K562 (cell line): ENCODE results near the gene NALCN. TPM values are rescaled to one million over a fixed set of nuclear protein-coding genes. Genes with fewer than 3 reads are reported as not detected.

Experiments
- ATAC-seq: fragments of 200-7000 bp; cut with Tn5 transposase; 3 replicates; pipeline ENCODE4 v1.9.1; 2020; ENCODE audit warnings: moderate library complexity
- BruUV-seq: library from RNA; stranded (reverse); fragments of 400-500 nt; replicated peaks from 2 replicates; lab custom pipeline; 2021; lab: Mats Ljungman, UMichigan
- CTCF ChIA-PET: fragments of 300-600 bp; formaldehyde crosslinking; extraction: SDS; loops from one replicate; lab custom pipeline; 2021; ENCODE audit warnings: low intra/inter-chr PET ratio; lab: Yijun Ruan, JAX
- POLR2A ChIA-PET: fragments of 300-600, 350-650 bp; sonication (Branson Sonifier 250); formaldehyde crosslinking; extraction: SDS; loops from one replicate; lab custom pipeline; 2021; ENCODE audit warnings: antibody characterized with exemption, inconsistent platforms; lab: Yijun Ruan, JAX
- DNase-seq, 4 experiments: peaks; one replicate each; pipeline versions ENCODE4 v3.0.0 to v3.0.0-alpha.2; 2011 to 2018; ENCODE audit warnings: low spot score in 3 of 4, mixed read lengths in 3 of 4; ENCODE audit errors: extremely low read depth in 1 of 4
- FAIRE-seq: peaks from 2 replicates; lab custom pipeline; 2011; peaks lifted over from hg19 to GRCh38; lab: Jason Lieb, UNC
- H2AFZ ChIP-seq: 2 replicates; pipeline ENCODE4 v1.6.0; 2011; ENCODE audit warnings: low read depth, low read length, control low read depth, inconsistent platforms
- H3K27ac ChIP-seq: fragments of 200-600 bp; 3 replicates; pipeline ENCODE4 v1.8.0; 2011; ENCODE audit warnings: low read depth, mild to moderate bottlenecking, control low read depth, inconsistent platforms, low read length, moderate library complexity, mixed read lengths; ENCODE audit errors: extremely low read depth
- H3K27me3 ChIP-seq, 2 experiments: fragments of 300-600 bp in 1 of 2; 2 replicates in 1 of 2; 3 replicates in 1 of 2; pipeline versions ENCODE4 v1.6.0 to v1.8.0; 2011; ENCODE audit warnings: inconsistent platforms in 2 of 2, low read length in 2 of 2, mild to moderate bottlenecking in 1 of 2, mixed read lengths in 1 of 2, moderate library complexity in 1 of 2; ENCODE audit not compliant: control insufficient read depth in 2 of 2, insufficient read depth in 2 of 2
- H3K36me3 ChIP-seq: fragments of 300-600 bp; 3 replicates; pipeline ENCODE4 v1.8.0; 2011; ENCODE audit warnings: mild to moderate bottlenecking, low read length, inconsistent platforms; ENCODE audit not compliant: control insufficient read depth, insufficient read depth
- H3K4me1 ChIP-seq, 2 experiments: fragments of 200-600 bp in 1 of 2; replicated peaks in 1 of 2; 2 replicates in 1 of 2; 3 replicates in 1 of 2; pipeline versions ENCODE4 v1.5.1 to v1.8.0; 2011; ENCODE audit warnings: inconsistent platforms in 2 of 2, low read length in 2 of 2, mild to moderate bottlenecking in 1 of 2, mixed read lengths in 1 of 2, moderate library complexity in 1 of 2; ENCODE audit not compliant: control insufficient read depth in 2 of 2, insufficient read depth in 2 of 2
- H3K4me2 ChIP-seq: 2 replicates; pipeline ENCODE4 v1.6.1; 2011; ENCODE audit warnings: low read length, control low read depth, inconsistent platforms, mixed read lengths; ENCODE audit not compliant: insufficient read depth
- H3K4me3 ChIP-seq: fragments of 200-600 bp; sonication (generic), shearing (Covaris generic); 2 replicates; pipeline ENCODE4 v1.5.1; 2016; ENCODE audit warnings: control low read depth, inconsistent platforms
- H3K79me2 ChIP-seq: fragments of 200-600 bp; 3 replicates; pipeline ENCODE4 v1.8.0; 2011; ENCODE audit warnings: low read length, inconsistent platforms; ENCODE audit not compliant: control insufficient read depth, insufficient read depth
- H3K9ac ChIP-seq, 2 experiments: 2 replicates each; pipeline versions ENCODE4 v1.6.0 to v1.6.1; 2011; ENCODE audit warnings: low read depth in 2 of 2, low read length in 2 of 2, control low read depth in 1 of 2, inconsistent platforms in 1 of 2, mild to moderate bottlenecking in 1 of 2, mixed read lengths in 1 of 2; ENCODE audit not compliant: insufficient read depth in 1 of 2
- H3K9me1 ChIP-seq: one replicate; pipeline ENCODE4 v1.6.0; 2011; ENCODE audit warnings: inconsistent platforms, mild to moderate bottlenecking, low read length, moderate library complexity; ENCODE audit not compliant: control insufficient read depth, insufficient read depth
- H3K9me3 ChIP-seq: replicated peaks from 2 replicates; pipeline ENCODE4 v1.5.1; 2011; ENCODE audit warnings: low read depth, low read length, inconsistent platforms; ENCODE audit not compliant: control insufficient read depth, insufficient read depth
- H4K20me1 ChIP-seq: replicated peaks from 2 replicates; pipeline ENCODE4 v1.6.1; 2011; ENCODE audit warnings: low read length, inconsistent platforms, mixed read lengths; ENCODE audit not compliant: control insufficient read depth, insufficient read depth
- CBX1 ChIP-seq: sonication (generic); IDR thresholded peaks from 2 replicates; pipeline ENCODE4 v1.6.1; 2016; ENCODE audit warnings: antibody characterized with exemption, low read depth, mild to moderate bottlenecking
- NFIX ChIP-seq: fragments of 250-450 bp; sonication (Bioruptor Pico); IDR thresholded peaks from 2 replicates; pipeline ENCODE4 v1.4.0; 2020; ENCODE audit warnings: low read depth, mild to moderate bottlenecking, moderate library complexity
- NR0B1 ChIP-seq: fragments of 450-650 bp; IDR thresholded peaks from one replicate; pipeline ENCODE4 v1.6.1; 2018; ENCODE audit warnings: mild to moderate bottlenecking, moderate library complexity; ENCODE audit not compliant: partially characterized antibody
- SIN3A ChIP-seq, 2 experiments: fragments of 150-350 bp in 1 of 2; IDR thresholded peaks; 2 replicates each; pipeline ENCODE4 v1.6.1; 2011 to 2016; ENCODE audit warnings: borderline replicate concordance in 2 of 2, low read depth in 2 of 2, low read length in 2 of 2, mild to moderate bottlenecking in 2 of 2, moderate library complexity in 2 of 2; ENCODE audit not compliant: control insufficient read depth in 1 of 2
- USF2 ChIP-seq: sonication (generic); formaldehyde crosslinking; IDR thresholded peaks from 2 replicates; pipeline ENCODE4 v1.5.0; 2020; ENCODE audit warnings: missing genetic modification reagents
- ZNF507 ChIP-seq: conservative IDR thresholded peaks from 2 replicates; pipeline ENCODE4 v1.6.1; 2017; ENCODE audit warnings: missing genetic modification characterization, missing compliant biosample characterization
- ZNF707 ChIP-seq: fragments of 250-450 bp; sonication (Bioruptor Pico); conservative IDR thresholded peaks from 2 replicates; pipeline ENCODE4 v1.8.0; 2022; ENCODE audit warnings: inconsistent platforms, mild to moderate bottlenecking, moderate library complexity
- WGBS: fragments of 100-300 bp; shearing (Covaris generic); methylation state at CpG from one replicate; pipeline ENCODE4 v1.1.6; 2016; ENCODE audit warnings: low coverage, mixed read lengths; ENCODE audit not compliant: insufficient coverage; ENCODE audit errors: missing lambda C conversion rate; 5-methylcytosine and 5-hydroxymethylcytosine counted together
- in situ Hi-C: fragments of 300-500 bp; cut with MboI; formaldehyde crosslinking; loops from 4 replicates; pipeline ENCODE4 v1.15.0; 2018; ENCODE audit warnings: inconsistent platforms, mixed read lengths
- intact Hi-C: fragments of 100-400 bp; cut with micrococcal nuclease; formaldehyde crosslinking; loops from 2 replicates; pipeline ENCODE4 v1.14.2; 2022
- polyA plus RNA-seq, 8 experiments: library from polyadenylated mRNA; depleted of rRNA in 4 of 8; stranded (reverse) in 5 of 8; unstranded in 3 of 8; fragments of >200 nt; fragmentation: Nextera tagmentation in 2 of 8; fragmentation: Illumina TruSeq in 1 of 8; extraction: Ambion mirVana in 2 of 8; extraction: Trizol in 1 of 8; gene quantifications; 2 replicates each; pipeline versions ENCODE4 v1.2.1 to v1.2.3, GENCODE V29; 2011 to 2014; ENCODE audit warnings: inconsistent platforms in 1 of 8, missing spikeins in 1 of 8
- total RNA-seq, 7 experiments: library from RNA; depleted of rRNA in 6 of 7; stranded (reverse); fragments of >200 nt in 6 of 7; fragmentation: Illumina TruSeq in 2 of 7; extraction: Trizol in 2 of 7; gene quantifications; 2 replicates each; pipeline versions ENCODE4 v1.2.1 to v1.2.3, GENCODE V29; 2011 to 2021; ENCODE audit warnings: low replicate concordance in 1 of 7

Gene NALCN
- total and polyA plus RNA-seq, 9 of the 15 experiments (the other 6 are each of a cell fraction or from before 2014, with no cell fraction given): not detected

GRCh38 chr13:101210774-101211173 lies 205.5 kb downstream of the NALCN start:
- no peak for DNase-seq
- Histone ChIP-seq H2AFZ (no peak overlapping the region), H3K9me1 (no peaks in the 10 kb centered on the region), H3K9ac (no peak overlapping the region), H3K4me1 (no peaks in the 10 kb centered on the region), H3K4me2 (no peak overlapping the region), H3K4me3 (no peak overlapping the region)
- no peak for ATAC-seq
- WGBS: 3% methylated on average over 3 of the region's 3 CpGs
- intact Hi-C loops (no loop called here), in situ Hi-C loops (no loop called here)
- BruUV-seq: no TSS peak
- CTCF ChIA-PET: no interaction called here
- TF ChIP-seq ZNF507 (no peak), CBX1 (no peak), ZNF707 (no peak), SIN3A (IDR thresholded peaks at IDR 0.05; ENCODE audit: borderline replicate concordance in 2 of 2, control insufficient read depth in 1 of 2, low read depth in 2 of 2, low read length in 2 of 2) (no peak), NFIX (CRISPR knock-in tag) (no peak), NR0B1 (no peak), USF2 (CRISPR knock-in tag) (no peak)
- TF ChIP-seq, all 486 proteins: peak for 0
- no peak overlapping the region for H3K27ac ChIP-seq
- H3K36me3 ChIP-seq: no peaks in the 10 kb centered on the region
- no peaks in the 10 kb centered on the region for H3K9me3 ChIP-seq
- POLR2A ChIA-PET: no interaction called here
- no peaks in the 10 kb centered on the region for H3K79me2 ChIP-seq
- H3K27me3 ChIP-seq: no peaks in the 10 kb centered on the region
- FAIRE-seq: no peak
- H4K20me1 ChIP-seq: no peaks in the 10 kb centered on the region
